GM19395 (cell line): ENCODE measurements around the gene CMTM7.

Experiments used
- ATAC-seq: cut with Tn5 transposase; IDR thresholded peaks from one replicate; pipeline ENCODE4 v1.9.1; 2021; ENCODE audit warnings: mild to moderate bottlenecking, moderate library complexity; ENCODE audit not compliant: unreplicated experiment

The CMTM7 gene

DNA sequence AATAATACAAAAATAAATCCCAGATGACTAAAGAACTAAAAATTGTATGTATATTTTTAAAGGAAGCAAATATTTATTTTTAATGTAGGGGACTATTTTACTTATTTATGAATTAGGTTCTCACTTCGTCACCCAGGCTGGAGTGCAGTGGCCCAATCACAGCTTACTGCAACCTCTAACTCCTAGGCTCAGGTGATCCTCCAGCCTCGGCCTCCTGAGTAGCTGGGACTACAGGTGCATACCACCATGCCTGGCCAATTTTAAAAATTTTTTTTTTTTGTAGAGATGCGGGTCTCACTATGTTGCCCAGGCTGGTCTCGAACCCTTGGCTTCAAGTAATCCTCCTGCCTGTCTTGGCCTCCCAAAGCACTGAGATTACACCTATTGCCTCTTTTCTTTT, 42.6 kb downstream of the CMTM7 start:
- ATAC-seq, result no peak

DNA sequence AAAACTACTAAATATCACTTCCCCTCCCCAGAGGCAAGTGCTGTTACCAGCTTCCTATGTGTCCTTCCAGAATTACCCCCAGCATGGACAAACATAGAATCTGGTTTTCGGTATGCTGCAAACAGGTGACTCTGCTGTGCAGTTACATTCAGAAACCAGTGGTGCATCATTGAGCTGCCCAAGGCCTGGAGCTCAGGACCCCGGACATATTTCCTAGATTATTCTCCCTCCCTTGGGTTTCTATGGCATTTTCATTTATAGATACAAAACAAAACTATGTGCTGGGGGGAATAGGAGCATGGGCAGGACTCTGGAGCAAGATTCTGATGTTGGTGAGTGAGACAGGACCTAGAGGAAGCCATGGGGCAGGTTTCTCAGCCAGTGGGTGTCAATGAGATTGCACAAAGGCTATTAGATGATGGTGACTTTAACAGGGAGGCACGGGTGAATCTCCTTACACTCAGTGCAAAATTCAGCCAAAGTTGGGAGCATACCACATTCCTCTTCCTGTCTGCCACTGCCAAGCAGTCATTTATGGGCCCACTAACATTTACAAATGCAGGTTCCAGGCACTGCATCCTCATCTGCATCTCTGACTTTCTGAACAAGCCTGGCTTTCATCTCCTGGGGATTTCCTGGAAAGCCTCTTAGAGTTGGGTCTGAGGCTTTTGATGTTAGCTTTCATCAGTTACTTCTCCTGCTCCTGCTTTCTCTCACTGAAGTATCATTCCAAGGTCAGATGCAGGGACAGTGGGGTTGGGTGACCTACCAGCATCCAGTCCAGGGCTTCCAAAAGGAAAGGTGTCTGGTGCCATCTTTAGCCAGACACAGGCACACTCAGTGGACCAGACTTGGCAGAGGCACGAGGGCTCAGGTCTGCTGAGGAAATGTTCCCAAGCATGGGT, 44.5 kb downstream of the CMTM7 start:
- no peak for ATAC-seq

DNA sequence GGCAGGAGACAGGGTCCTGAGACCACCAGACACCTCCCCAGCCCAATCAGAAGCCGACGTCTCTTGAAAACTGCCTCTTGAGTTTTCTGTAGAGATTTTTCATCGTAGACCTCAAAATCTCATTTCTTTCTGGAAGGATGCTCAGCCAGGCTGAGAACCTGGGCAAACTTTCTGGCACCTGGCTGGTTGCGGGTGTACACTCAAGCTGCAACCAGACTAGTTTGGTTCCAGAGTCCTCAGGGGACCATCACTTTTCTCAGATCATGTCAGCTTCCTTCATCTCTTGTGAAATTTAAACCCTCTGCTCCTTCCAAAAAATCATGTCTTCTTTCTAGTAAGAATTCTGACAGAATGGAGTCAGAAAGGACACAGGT, 45.1 kb downstream of the CMTM7 start:
- ATAC-seq, result peak; percentile 25

DNA sequence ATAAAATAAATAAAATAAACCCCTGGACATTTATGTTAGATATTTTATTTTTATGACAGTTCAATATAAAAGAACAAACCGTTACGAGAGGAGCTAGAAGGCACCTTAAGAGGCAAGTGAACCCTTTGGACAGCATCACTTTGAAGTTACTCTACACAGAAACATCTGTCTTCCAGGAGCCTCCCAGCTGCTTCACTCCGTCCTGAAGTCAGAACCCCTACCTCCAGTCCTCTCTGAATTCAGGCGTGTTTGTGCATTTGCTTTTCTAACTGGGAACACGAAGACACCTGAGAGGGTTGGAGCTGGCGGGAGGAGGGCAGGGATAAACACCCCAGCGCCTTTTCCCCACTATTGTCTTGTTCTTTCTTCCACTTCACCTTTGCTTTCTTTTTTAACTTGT, 46.2 kb downstream of the CMTM7 start:
- no peak for ATAC-seq

DNA sequence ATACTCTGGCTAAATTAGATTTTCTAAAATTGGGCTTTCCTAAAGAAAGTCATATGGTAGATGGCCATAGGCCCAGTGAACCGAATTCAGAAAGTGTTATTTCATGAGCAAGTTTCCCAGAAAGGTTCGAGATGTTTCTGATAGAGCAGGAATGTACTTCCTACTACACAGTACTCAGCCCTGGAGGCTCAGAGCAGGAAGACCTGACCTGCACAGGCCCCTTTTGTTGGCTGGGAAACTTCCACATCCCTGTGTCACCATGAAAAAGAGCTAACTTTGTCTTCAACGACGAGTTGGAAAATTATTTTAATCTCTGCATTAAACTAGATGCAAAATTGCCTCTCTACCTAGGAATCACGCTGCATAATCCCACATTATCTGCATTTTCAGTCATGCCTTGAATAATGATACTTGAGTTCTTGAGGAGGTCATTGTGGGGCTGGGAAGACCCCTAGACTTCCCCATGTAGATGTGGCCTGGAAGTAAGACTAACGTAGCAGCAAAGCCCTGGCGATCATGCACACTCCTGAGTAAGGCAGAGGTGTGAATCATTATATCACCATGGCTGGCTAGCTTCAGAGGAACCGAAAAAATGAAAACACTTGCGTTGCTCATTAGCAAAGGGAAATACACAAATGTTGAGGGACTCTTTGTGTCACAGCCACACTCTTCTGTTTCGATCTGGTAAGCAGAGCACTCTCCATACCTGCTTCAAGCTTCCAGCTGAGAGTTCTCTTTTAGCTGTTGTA, 47.1 kb downstream of the CMTM7 start:
- ATAC-seq, result peak; percentile 97

DNA sequence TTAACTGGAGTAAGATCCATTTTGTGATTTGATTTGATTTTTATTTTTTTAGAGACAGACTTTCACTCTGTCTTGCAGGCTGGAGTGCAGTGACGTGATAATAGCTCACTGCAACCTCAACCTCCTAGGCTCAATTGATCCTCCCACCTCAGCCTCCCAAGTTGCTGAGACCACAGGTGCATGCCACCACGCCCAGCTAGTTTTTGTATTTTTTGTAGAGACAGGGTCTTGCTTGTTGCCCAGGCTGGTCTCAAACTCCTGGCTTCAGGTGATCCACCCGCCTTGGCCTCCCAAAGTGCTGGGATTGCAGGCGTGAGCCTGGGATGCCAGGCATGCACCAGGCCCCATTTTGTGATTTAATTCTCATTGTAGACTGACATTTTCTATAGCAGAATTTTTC, 47.8 kb downstream of the CMTM7 start:
- peak; percentile 41 for ATAC-seq

DNA sequence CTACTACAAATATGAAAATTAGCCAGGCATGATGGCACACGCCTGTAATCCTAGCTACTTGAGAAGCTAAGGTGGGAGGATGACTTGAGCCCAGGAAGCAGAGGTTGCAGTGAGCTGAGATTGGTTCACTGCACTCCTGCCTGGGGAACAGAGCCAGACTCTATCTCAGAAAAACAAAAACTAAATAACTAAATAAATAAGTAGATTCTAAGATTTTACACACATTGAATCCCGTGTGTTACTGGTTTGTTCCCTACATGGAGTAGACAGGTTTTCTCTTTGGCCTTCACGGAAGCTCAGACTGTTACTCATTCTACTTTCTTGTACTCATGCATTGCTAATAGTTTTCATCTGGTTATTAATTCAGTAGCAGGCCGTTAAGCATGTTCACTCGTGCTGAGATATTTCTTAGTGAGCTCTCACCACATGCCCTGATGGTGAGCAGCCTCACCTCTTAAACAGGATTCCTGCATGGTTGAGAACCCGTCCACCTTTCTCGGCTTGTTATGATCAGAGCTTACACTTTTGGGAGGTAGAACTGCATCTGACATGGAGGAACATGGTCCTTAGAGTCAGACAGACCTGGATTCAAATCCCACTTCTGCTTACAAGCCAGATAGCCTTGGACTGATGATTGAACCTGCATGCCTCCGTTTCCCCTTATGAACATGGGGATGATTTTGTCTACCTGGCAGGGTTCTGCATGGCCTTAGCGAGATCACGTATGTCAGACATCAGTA, 49.1 kb downstream of the CMTM7 start:
- ATAC-seq, result no peak

DNA sequence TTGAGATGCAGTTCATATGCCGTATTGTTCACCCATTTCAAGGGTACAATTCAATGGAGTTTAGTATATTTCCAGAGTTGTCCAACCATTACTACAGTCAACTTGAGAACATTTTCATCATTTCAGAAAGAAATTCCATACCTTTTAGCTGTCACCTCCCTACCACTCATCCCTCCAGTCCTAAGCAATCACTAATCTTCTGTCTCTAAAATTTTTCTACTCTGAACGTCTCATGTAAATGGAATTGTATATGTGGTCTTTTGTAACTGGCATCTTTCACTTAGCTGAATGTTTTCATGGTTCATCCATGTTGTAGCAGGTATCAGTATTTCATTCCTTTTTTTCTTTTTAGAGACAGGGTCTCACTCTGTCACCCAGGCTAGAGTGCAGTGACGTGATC, 51.1 kb downstream of the CMTM7 start:
- no peak for ATAC-seq

DNA sequence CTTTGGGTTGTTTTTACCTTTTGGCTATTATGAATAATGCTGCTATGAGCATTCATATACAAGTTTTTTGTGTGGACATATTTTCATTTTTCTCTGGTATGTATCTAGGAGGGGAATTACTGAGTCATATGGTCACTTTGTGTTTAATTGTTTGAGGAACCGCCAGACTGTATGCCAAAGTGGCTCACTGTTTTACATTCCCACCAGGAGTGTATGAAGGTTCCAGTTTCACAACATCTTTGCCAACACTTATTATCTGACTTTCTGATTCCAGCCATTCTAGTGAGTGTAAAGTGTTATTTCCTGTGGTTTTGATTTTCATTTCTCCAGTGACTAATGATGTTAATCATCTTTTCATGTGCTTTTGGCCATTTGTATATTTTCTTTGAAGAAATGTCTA, 51.8 kb downstream of the CMTM7 start:
- ATAC-seq, result no peak

DNA sequence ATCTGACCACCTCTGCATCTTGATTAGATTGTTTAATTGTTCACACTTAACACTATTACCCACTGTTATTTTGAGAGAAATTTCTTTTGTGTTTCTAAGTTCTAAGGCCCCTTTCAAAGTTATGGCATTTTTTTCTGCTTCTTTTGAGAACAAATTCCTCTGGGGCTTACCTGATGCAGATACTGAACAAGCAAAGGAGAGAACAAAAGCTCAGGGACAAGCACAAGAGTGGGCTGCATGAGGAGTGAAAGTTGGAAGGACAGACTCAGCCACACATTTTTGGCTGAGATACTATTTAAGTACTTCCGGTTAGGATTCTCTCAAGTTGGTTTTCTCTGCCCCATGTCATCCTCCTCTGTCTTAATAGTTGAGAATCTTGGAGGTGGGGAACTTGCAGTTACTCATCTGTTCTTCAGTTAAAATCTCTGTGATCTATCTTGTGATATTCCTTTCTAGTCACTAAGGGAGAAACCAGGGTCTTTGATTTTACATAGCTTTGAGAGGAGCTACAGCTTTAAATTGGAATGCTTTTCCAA, 56.3 kb downstream of the CMTM7 start:
- no peak for ATAC-seq

DNA sequence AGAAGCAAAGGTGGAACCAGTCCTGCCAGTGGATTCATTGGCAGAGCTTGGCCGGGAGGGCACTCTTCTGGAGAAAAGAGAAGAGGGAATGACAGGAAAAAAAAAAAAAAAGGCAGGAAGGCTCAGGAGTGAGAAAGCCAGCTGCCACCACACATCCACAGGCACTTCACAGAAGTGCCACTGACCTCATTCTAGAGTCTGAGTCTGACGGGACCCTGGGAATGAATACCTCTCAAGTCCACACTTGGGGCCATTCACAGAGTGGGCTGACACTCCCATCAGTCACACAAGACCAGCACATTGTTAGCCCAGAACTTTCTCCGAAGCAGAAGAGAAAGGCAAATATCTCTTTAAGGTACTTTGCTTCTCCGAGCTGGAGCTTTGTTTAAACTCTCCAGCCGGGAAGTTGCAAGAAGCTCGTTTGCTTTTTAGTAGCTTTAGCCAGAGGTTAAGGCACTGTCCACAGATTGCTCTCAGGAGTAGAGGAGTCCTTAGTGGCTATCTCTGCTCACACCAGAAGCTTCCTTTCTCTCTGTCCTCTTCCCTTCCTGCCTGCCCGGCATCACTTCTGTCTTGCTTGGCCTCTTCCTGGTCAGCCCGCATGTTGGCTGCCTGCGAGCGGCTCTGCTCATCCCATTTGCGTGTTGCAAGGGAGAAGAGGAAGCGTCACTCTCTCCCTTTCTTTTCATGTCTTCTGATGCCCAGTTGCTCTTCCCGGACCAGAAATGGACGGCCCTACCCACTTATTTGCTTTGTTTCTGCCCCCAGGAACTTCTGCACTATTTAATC, 57.2 kb downstream of the CMTM7 start:
- no peak for ATAC-seq

DNA sequence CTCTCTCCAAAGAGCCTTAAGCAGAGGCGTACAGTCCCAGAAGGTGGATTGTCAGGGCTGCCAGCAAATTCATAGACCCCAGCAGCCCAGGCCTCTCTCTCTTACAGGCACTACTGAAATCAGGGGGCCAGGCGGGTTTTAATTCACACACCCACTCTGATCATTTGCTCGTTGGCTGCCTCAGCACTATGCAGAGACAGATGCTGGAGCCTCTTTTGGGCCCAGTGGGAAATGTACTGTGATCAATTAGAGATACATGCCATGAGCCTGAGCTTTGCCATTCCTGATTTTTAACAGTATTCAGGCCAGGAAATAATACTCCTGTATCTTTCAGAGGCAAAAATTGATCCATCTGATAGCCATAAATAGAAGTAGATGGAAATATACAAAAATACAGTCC, 58.0 kb downstream of the CMTM7 start:
- no peak for ATAC-seq

DNA sequence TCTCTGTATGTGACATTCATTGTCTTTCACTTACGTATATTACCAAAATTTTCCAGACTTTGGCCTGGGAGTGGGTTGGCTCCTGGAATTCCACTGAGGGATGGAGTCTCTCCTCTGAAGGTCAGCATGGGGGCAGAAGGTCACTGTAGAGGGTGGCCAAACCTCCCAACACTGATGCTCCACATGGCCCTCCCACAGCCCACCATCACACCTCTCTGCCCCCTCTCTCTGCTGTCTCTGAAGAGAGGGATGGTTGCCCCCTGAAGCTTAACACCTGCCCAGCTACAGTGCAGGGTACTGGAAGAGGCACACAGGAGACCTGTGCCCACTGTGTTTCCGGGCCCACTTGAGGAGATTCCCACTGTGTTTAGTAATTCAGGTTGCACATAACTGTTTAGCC, 58.8 kb downstream of the CMTM7 start:
- no peak for ATAC-seq

DNA sequence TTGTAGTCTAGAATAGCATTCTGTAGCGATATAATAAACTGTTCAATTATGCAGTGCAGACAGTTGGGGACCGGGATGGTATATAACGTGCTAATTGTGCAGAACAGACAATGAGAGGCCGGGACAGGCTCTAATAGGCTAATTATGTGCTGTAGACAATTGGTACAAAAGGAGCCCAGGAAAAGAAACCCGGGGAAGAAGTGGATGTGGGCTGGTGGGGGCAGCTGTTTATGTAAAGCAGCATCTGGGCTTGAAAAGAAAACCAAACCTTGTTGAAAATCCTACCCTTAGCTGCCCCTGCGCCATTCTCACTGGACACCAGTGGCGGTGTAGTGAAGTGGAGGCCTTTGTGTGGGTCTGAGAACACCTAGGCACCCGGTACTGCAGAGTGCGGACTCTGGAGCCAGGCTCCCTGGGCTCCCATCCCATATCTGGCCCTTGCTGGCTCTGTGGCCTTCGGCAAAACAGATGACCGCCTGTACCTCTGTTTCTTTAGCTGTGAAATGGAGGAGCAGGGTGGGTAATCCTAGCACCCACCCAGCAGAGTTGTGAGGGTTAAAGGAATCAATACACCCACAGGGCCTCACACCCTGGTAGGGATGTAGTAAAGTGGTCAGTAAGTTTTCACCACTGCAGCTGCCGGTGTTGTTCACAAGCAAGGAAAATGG, 59.5 kb downstream of the CMTM7 start:
- no peak for ATAC-seq

DNA sequence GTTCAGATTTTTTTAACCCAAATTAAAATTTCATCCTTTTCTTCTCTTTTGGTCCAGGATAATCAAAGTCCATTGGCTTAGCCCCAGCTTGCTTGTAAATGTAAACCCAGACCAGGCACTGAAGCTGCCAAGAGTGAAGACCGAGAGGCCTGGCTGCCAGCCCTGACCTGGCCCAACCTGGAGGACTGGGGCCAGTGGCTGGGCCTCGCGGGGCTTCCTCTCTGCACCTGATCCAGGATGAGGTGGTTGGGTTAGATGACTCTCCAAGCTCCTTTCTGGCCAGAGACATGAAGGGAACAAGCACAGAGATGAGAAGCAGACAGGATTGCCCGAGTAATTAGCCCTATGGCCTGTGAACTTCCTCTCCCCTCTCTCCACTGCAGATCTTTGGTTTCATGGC, 60.4 kb downstream of the CMTM7 start:
- ATAC-seq, result no peak

DNA sequence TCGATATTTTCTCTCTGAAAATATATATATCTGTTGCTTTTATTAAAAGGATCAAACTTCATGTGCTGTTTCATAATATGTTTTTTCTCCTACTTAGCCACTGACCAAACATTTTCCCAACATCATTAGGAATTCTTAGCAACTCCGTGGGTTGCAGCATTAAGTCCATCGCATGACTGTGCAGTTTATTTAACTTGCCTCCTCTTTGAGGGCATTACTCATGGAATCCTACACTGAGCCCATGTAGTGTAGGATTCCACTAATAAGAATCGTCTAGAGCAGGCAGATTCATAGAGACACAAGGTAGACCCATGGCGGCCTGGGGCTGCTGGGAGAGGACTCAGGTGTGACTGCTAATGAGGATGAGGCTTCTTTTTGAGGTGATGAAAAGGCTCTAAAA, 61.7 kb downstream of the CMTM7 start:
- ATAC-seq, result no peak

DNA sequence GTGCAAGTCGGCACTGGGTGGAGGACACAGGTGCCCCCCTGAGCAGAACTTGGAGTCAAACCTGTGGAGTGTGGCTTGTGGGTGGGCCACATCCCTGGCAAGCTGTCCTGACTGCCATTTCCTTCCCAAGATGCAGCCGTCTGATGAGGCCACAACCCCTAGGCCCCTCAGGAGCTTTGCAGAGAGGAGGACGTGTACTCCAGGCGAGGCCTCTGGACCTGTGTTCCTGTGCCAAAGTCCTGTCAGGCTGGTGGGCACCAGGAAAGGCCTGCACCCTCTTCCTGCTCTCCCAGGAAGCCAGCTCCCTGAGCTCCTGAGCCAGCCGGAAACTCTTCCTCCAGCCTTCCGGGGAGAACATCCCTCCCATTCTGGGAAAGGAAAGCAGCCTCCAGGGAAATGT, 62.5 kb downstream of the CMTM7 start:
- no peak for ATAC-seq

DNA sequence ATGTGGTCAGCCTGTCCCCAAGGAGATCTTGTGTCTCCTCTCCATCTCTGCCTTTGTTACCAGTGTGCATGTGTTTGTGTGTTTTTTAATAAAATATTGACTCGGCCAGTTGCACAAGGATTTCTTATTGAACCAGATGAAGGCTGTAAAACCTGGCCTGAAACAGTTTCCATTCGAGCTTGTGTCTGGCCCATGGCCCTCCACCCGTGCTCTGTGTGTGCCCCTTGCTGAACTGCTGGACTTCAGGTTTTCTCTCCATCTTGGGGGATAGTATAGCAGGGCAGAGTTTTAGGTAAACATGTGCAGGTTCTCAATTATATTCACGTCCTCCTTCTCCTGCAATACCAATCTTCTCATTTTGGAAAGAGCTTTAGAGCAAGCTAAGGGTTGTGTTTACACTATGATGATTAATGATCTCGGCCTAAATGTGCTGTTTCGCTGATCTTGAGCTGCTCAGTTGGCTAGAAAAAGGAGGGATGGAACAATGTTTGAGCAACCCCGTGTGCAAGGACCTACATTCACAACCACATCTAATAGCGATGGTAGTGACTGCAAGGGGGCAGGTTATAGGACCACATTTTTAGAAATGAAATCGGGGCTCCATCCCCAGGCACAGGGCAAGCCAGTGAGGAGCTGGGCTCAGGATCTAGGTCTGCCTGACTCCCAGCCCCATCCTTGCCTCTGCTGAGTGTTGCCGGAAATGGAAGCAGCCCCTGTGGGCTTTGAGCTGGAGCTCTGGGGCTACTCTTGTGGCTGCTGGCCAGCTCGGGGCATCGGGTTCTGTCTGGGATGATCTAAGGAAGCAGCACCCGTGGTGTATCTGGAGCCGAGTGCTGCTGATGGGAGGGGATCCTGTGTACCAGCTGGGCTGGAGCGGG, 63.3 kb downstream of the CMTM7 start:
- no peak for ATAC-seq
